PC-3 (cell line): ENCODE results near the gene OPRD1.

Source experiments
- EZH2 ChIP-seq: fragments of 300-600 bp; sonication (generic); IDR thresholded peaks from one replicate; pipeline ENCODE4 v1.6.1; 2017; ENCODE audit warnings: antibody characterized with exemption, mild to moderate bottlenecking, low read length; ENCODE audit not compliant: unreplicated experiment
- EZH2phosphoT487 ChIP-seq: fragments of 300-600 bp; sonication (generic); IDR thresholded peaks from 2 replicates; pipeline ENCODE4 v1.6.1; 2018; ENCODE audit warnings: mild to moderate bottlenecking, antibody characterized with exemption, low read length, borderline replicate concordance
- TF ChIP-seq, protein P1 (sequence below): fragments of 300-600 bp; sonication (generic); conservative IDR thresholded peaks from 2 replicates; pipeline ENCODE4 v1.5.1; 2017; ENCODE audit warnings: antibody characterized with exemption, low read depth, mild to moderate bottlenecking, low read length

DNA sequence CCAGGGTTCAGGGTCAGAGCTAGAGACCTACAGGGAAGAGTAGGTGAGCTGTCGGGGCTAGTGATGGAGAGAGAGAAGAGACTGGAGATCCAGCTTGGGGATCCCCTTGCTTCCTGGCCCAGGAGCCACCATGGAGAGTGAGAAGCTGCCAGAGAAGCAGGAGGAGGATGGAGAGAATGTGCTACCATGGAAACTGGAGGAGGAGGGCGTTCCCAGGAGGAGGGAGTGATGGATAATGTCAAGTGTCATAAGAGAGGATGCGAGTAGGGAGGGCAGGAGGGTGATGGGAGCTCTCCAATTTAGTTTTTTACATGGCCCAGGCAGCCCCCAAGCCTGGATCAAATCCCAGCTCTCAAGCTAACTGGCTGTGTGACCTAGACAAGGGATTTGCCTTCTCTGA lies 55.9 kb downstream of the OPRD1 start:
- TF ChIP-seq, protein P1, sequence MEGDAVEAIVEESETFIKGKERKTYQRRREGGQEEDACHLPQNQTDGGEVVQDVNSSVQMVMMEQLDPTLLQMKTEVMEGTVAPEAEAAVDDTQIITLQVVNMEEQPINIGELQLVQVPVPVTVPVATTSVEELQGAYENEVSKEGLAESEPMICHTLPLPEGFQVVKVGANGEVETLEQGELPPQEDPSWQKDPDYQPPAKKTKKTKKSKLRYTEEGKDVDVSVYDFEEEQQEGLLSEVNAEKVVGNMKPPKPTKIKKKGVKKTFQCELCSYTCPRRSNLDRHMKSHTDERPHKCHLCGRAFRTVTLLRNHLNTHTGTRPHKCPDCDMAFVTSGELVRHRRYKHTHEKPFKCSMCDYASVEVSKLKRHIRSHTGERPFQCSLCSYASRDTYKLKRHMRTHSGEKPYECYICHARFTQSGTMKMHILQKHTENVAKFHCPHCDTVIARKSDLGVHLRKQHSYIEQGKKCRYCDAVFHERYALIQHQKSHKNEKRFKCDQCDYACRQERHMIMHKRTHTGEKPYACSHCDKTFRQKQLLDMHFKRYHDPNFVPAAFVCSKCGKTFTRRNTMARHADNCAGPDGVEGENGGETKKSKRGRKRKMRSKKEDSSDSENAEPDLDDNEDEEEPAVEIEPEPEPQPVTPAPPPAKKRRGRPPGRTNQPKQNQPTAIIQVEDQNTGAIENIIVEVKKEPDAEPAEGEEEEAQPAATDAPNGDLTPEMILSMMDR = no peak
- TF ChIP-seq EZH2 (no peak), EZH2phosphoT487 (no peak)
